Spleen (tissue), 11 donors: Measurements from ENCODE around the gene SORCS2. TPM values are rescaled to one million over a fixed set of nuclear protein-coding genes. Genes with fewer than 3 reads are reported as not detected.

Experiments
- DNase-seq: peaks from one replicate; pipeline ENCODE4 v3.0.0-alpha.2; 2020
- H3K27ac ChIP-seq, 8 donors: fragments of 200-600 bp; sonication (generic) in 7 of 8; 1 replicate in 4 of 8; 2 replicates in 4 of 8; pipeline versions ENCODE4 v1.5.0 to v1.8.0; 2016 to 2021; ENCODE audit warnings: inconsistent platforms in 4 of 8, mild to moderate bottlenecking in 4 of 8, moderate library complexity in 1 of 8
- H3K27me3 ChIP-seq, 7 donors: fragments of 200-600 bp; sonication (generic) in 6 of 7; replicated peaks in 1 of 7; 1 replicate in 4 of 7; 2 replicates in 3 of 7; pipeline versions ENCODE4 v1.5.0 to v1.8.0; 2016 to 2021; ENCODE audit warnings: inconsistent platforms in 3 of 7, mild to moderate bottlenecking in 1 of 7
- H3K36me3 ChIP-seq, 6 donors: fragments of 200-600 bp; sonication (generic) in 5 of 6; 1 replicate in 4 of 6; 2 replicates in 2 of 6; pipeline versions ENCODE4 v1.5.0 to v1.8.0; 2016 to 2021; ENCODE audit warnings: inconsistent platforms in 2 of 6
- H3K4me1 ChIP-seq, 6 donors: fragments of 200-600 bp; sonication (generic) in 5 of 6; 1 replicate in 3 of 6; 2 replicates in 3 of 6; pipeline versions ENCODE4 v1.5.0 to v1.8.0; 2016 to 2021; ENCODE audit warnings: inconsistent platforms in 3 of 6
- H3K4me3 ChIP-seq, 8 donors: fragments of 200-600 bp; sonication (generic) in 7 of 8; 1 replicate in 4 of 8; 2 replicates in 4 of 8; pipeline versions ENCODE4 v1.5.0 to v1.8.0; 2016 to 2021; ENCODE audit warnings: inconsistent platforms in 4 of 8, mild to moderate bottlenecking in 4 of 8, moderate library complexity in 2 of 8
- H3K9me3 ChIP-seq, 8 donors: fragments of 200-600 bp; sonication (generic) in 7 of 8; 1 replicate in 4 of 8; 2 replicates in 4 of 8; pipeline versions ENCODE4 v1.5.0 to v1.8.0; 2016 to 2021; ENCODE audit warnings: inconsistent platforms in 4 of 8
- POLR2A ChIP-seq, 3 donors: fragments of 450-650 bp; IDR thresholded peaks; one replicate each; pipeline ENCODE4 v1.5.1; 2017; ENCODE audit warnings: antibody characterized with exemption in 3 of 3, mild to moderate bottlenecking in 1 of 3
- POLR2AphosphoS5 ChIP-seq, 3 donors: sonication (generic); formaldehyde crosslinking; IDR thresholded peaks; one replicate each; pipeline ENCODE4 v1.5.1; 2017; ENCODE audit warnings: antibody characterized with exemption in 3 of 3
- WGBS, 5 donors: extraction: QIAGEN DNeasy Blood & Tissue Kit in 3 of 5; methylation state at CpG; one replicate each; pipeline versions ENCODE4 v1.1.5 to v1.1.7; 2013 to 2018; 5-methylcytosine and 5-hydroxymethylcytosine counted together
- intact Hi-C: fragments of 100-400 bp; cut with DNase I; formaldehyde crosslinking; loops from one replicate; pipeline ENCODE4 v1.15.0; 2023; ENCODE audit warnings: low total_unique reads
- polyA plus RNA-seq, 3 donors: library from polyadenylated mRNA; stranded (reverse); fragments of 200-250 nt; gene quantifications; one replicate each; pipeline ENCODE4 v1.2.1, GENCODE V29; 2013
- total RNA-seq, 7 donors: library from RNA; depleted of rRNA in 3 of 7; stranded (reverse); fragments of >200 nt in 3 of 7; fragmentation: NEBNext Ultra II Directional in 4 of 7; extraction: Animal tissue kit (Norgen Biotek cat#: 25700) in 4 of 7; gene quantifications; one replicate each; pipeline versions ENCODE4 v1.1.0 to v1.2.1, GENCODE V29; 2016 to 2021
- TF ChIP-seq, protein P1 (sequence below), 11 experiments: fragments of 200-600 bp in 7 of 11; fragments of 450-650 bp in 4 of 11; sonication (generic) in 4 of 11; IDR thresholded peaks in 8 of 11; conservative IDR thresholded peaks in 3 of 11; 1 replicate in 7 of 11; 2 replicates in 4 of 11; pipeline versions ENCODE4 v1.4.0 to v1.8.0; 2016 to 2021; ENCODE audit warnings: antibody characterized with exemption in 11 of 11, inconsistent platforms in 4 of 11, mild to moderate bottlenecking in 1 of 11
- donor health status: healthy with polysubstance abuse.
- donor health status: DM: no; HTN: no; CAD: no; lungs with moderate emphysema.
- donor health status: DM: no; HTN: no; CAD: no.
- donor health status: Bipolar disorder and iron deficiency.
- donor health status: healthy.
- donor health status: DM: no; HTN: no; CAD: no.
- donor health status: DM: yes; HTN: yes; CAD: no.

The SORCS2 gene
- total and polyA plus RNA-seq, 10 donors, result 0.33 to 1.6 (median 0.60) TPM

DNA sequence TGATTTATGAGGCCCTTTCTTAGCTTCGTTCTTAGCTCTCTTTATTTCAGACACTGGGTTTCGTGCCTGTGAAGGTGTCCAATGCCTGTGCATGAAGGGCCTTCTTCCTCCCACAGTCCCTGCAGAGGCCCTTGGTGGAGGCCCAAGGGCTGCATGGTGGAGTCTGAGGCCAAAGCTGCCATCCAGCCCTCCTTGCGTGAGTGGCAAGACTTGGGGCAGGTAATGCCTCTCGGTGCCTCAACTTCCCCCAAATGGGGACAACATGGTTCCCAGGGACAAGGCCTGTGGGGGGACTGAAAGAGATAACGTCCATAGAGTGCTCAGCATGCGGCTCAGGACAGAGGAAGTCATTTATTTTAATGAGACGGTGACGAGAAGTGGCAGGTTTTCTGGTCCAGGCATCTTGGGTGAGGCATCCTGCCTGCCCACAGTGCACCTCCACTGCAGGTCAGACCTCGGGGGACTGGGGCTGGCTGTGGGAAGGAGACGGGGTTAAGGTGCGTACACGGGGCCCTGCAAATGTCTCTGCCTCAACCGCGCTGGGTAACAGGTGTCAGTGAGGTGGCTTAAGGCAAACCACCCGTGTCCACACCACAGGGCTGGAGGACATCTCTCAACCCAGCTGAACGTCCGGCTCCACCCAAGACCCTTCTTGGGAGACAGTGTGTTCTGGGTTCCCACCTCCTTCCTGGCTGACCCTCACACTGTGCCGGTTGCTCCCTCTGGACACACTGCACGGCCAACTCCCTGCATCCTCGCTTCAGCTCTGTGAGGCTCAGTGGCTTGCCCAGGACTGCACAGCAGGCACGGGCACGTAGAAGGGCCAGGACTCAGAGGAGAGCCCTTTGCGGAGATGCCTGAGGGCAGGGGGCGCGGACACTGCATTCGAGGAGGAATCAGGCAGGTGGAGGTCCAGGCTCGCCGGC is 191.9 kb downstream of the SORCS2 start:
- TF ChIP-seq POLR2AphosphoS5 (IDR thresholded peaks at IDR 0.05), result no peak
- TF ChIP-seq, protein P1, sequence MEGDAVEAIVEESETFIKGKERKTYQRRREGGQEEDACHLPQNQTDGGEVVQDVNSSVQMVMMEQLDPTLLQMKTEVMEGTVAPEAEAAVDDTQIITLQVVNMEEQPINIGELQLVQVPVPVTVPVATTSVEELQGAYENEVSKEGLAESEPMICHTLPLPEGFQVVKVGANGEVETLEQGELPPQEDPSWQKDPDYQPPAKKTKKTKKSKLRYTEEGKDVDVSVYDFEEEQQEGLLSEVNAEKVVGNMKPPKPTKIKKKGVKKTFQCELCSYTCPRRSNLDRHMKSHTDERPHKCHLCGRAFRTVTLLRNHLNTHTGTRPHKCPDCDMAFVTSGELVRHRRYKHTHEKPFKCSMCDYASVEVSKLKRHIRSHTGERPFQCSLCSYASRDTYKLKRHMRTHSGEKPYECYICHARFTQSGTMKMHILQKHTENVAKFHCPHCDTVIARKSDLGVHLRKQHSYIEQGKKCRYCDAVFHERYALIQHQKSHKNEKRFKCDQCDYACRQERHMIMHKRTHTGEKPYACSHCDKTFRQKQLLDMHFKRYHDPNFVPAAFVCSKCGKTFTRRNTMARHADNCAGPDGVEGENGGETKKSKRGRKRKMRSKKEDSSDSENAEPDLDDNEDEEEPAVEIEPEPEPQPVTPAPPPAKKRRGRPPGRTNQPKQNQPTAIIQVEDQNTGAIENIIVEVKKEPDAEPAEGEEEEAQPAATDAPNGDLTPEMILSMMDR (IDR thresholded peaks at IDR 0.05 in 8 of 11, conservative IDR thresholded peaks at IDR 0.05 in 3 of 11), result no peak
- no peak for TF ChIP-seq POLR2A (IDR thresholded peaks at IDR 0.05)
- peaks cover 0 to 38% (median 4%) of the 10 kb centered on the region in 7 donors for H3K27me3 ChIP-seq
- H3K36me3 ChIP-seq, result no peaks in the 10 kb centered on the region
- 71 to 84% (median 82%) methylated on average over 21 to 28 of the region's 28 CpGs for WGBS, 5 donors
- H3K4me3 ChIP-seq, result no peak overlapping the region
- H3K9me3 ChIP-seq, result no peaks in the 10 kb centered on the region
- no peaks in the 10 kb centered on the region for H3K4me1 ChIP-seq
- intact Hi-C loops, result no loop called here
- H3K27ac ChIP-seq, result no peak overlapping the region
- DNase-seq, result peak; percentile 69

DNA sequence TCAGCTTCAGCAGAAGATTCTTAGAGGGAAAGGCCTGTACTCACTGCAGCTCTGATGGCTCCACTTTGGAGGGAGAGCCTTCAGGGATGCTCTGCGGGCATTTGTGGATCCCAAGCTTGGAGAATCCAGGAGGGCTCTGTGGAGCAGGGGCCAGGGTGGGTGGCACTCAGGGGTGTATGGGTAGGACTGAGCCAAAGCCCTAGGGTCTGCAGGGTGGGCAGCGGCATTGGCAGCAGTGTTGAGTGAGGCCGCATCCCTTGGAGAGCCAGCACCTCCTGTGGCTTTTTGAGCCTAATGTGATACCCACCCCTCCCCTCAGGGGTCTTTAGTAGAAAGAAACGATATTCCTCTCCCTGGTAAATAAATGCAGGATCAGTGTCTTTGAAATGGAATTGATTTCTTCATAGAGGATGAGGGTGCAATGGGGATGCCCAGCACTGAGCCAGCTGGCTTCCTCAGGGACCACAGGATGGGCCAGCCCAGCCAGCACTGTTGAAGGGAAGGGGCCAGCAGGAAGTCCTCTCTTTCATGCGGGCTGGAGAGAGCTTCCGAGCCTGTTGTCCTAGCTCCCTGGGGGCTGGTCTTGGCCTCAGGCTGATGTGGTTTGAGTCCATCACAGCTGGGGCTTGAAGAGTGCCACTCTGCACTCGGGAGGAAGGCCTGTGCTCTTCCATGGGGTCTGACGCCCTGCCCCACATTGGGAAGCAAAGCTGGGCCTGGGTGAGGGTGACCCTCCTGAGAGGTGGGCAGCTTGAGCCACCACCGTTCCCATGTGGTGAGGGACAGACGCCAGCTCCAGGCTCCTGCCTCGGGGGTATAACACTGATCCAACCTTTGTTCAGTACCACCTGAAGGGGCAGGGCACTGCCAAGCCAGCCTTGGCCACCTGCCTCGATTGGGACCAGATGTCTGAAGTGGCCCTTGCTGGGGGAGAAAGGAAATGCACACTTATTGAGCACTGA is 192.9 kb downstream of the SORCS2 start:
- intact Hi-C loops, result no loop called here
- no peaks in the 10 kb centered on the region for H3K4me1 ChIP-seq
- no peaks in the 10 kb centered on the region for H3K36me3 ChIP-seq
- H3K4me3 ChIP-seq, result no peak overlapping the region
- 49 to 65% (median 60%) methylated on average over 9 to 12 of the region's 12 CpGs for WGBS, 5 donors
- H3K27ac ChIP-seq, result no peak overlapping the region
- peak; percentile 44 for DNase-seq
- TF ChIP-seq POLR2A (IDR thresholded peaks at IDR 0.05) (no peak), POLR2AphosphoS5 (IDR thresholded peaks at IDR 0.05) (no peak)
- TF ChIP-seq, protein P1 (IDR thresholded peaks at IDR 0.05 in 8 of 11, conservative IDR thresholded peaks at IDR 0.05 in 3 of 11), result no peak
- H3K27me3 ChIP-seq, result peaks cover 0 to 30% (median 4%) of the 10 kb centered on the region in 7 donors
- H3K9me3 ChIP-seq, result no peaks in the 10 kb centered on the region

DNA sequence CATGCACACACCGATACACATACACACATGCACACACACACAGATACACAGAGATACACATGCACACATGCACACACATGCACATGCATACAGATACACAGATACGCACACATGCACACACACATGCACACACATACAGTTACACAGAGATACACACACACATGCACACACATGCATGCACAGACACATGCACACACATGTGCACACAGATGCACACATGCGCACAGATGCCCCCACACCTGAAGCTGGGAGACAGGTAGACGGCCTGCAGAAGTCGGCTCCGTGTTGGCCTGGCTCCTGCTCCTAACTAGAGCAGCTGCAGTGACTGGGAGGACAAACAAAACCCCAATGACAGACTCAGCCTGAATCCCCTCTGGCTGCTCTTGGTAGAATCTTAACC is 195.6 kb downstream of the SORCS2 start:
- WGBS, 5 donors, result 92 to 99% (median 95%) methylated on average over 6 of the region's 6 CpGs
- Histone ChIP-seq H3K36me3 (no peaks in the 10 kb centered on the region), H3K4me1 (no peaks in the 10 kb centered on the region), H3K27me3 (peaks cover 0 to 26% (median 0%) of the 10 kb centered on the region in 7 donors), H3K9me3 (no peaks in the 10 kb centered on the region), H3K4me3 (no peak overlapping the region), H3K27ac (no peak overlapping the region)
- peak; percentile 32 for DNase-seq
- intact Hi-C loops, result no loop called here
- TF ChIP-seq POLR2AphosphoS5 (IDR thresholded peaks at IDR 0.05) (no peak), POLR2A (IDR thresholded peaks at IDR 0.05) (no peak)
- TF ChIP-seq, protein P1 (IDR thresholded peaks at IDR 0.05 in 8 of 11, conservative IDR thresholded peaks at IDR 0.05 in 3 of 11), result no peak
